GM15510 (cell line): ENCODE measurements around the gene HMG20A.

ENCODE experiments used
- POLR2A ChIP-seq: IDR thresholded peaks from 3 replicates; pipeline ENCODE4 v1.6.1; 2011; ENCODE audit warnings: borderline replicate concordance; ENCODE audit not compliant: insufficient read length; ENCODE audit errors: extremely low read depth

Gene HMG20A

DNA sequence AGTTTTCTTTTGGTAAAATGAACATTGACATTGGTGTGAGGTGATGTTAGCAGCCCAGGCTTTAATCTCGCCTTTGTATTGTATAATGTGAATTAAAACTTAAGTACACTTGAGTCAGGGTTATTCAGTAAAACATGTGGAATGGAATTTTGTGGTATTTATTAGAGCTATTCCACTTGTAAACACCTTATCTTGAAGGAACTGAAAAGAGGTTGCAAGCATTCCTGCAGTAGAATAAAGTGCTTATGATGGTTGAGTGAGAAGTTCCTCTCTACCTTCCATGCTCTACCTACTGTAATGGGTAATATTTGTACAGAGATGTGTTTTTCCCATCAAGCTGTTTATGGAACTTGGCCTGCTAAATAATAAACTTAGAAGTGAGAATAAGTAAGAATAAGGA lies 36.1 kb downstream of the HMG20A start:
- no peak for TF ChIP-seq POLR2A

GRCh38 chr15:77457191-77457904 lies 36.7 kb downstream of the HMG20A start:
- no peak for TF ChIP-seq POLR2A

DNA sequence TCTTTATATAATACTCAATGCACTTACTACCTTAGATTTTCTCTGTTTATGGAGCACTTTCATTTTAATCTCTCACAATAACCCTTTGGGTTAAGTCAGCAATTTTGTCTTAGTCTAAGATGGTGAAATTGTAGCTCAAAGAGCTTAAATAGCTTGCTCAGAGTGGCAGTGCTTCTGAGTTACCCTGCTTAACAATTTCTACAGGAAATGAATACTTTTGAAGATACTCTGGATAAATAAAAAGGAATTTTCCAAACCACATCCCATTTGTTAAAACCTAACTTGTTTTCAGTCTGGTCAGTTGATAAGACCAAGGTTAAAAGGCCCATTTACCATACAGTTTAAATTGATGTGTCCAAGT lies 37.2 kb downstream of the HMG20A start:
- no peak for TF ChIP-seq POLR2A

- no peak for TF ChIP-seq POLR2A
Observed at GRCh38 chr15:77459031-77459430, 38.3 kb downstream of the HMG20A start.

DNA sequence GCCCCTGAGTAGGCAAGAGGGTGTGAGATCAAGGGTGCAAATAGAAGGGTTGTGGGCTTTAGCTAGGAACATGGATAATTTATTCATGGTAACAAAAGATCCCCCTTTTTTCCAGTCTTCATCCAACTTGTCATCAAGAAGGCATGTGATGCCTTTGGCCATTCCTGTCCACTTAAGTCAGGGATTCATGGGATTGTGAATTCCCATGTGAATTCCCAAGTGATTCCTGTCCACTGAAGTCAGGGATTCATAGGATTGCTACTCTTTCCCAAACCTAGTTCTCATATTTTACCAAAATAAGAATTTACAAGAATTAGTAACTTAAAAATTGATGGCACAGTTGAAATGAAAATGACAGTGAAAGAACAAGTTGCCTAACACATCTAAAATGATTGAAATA lies 40.8 kb downstream of the HMG20A start:
- no peak for TF ChIP-seq POLR2A

GRCh38 chr15:77464129-77464865 lies 43.6 kb downstream of the HMG20A start:
- TF ChIP-seq POLR2A, result no peak

GRCh38 chr15:77466521-77466920 lies 45.8 kb downstream of the HMG20A start:
- no peak for TF ChIP-seq POLR2A

GRCh38 chr15:77468896-77469295 lies 48.2 kb downstream of the HMG20A start:
- no peak for TF ChIP-seq POLR2A

DNA sequence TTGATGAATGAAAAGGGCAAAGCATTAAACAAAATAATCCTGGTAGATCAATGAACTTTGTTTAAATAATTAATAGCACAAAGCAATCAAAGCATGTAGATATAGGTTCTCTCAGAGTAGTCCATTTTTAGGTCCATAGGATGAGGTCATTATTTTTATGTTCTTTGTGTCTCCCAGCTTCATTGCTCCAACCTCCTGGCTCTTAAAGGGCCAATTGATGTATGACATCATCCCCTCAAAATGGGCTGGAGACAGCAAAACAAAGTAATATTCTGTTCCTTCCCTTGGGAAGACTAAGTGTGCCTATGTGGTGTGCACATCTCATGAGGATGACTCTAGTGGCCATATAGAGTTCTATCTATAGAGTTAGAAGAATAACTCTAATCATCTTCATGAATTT lies 49.5 kb downstream of the HMG20A start:
- no peak for TF ChIP-seq POLR2A

DNA sequence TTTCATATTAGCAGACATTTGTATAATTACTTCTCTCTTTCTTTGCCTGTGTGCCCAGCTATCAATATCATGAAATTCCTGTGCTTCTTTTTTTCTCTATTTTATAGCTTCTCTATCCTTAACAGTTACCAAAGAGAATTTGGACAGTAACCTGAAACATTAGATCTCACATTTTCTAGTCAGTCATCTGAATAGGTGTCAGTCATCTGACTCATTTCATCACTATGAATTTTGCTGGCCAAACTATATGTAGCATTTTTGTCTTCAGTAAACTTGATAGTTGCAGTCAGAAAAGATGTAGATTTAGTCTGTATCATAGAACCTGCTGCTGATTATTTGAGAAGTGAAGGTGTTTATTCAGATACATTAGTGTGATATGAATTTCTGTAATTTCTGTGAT lies 52.6 kb downstream of the HMG20A start:
- no peak for TF ChIP-seq POLR2A

DNA sequence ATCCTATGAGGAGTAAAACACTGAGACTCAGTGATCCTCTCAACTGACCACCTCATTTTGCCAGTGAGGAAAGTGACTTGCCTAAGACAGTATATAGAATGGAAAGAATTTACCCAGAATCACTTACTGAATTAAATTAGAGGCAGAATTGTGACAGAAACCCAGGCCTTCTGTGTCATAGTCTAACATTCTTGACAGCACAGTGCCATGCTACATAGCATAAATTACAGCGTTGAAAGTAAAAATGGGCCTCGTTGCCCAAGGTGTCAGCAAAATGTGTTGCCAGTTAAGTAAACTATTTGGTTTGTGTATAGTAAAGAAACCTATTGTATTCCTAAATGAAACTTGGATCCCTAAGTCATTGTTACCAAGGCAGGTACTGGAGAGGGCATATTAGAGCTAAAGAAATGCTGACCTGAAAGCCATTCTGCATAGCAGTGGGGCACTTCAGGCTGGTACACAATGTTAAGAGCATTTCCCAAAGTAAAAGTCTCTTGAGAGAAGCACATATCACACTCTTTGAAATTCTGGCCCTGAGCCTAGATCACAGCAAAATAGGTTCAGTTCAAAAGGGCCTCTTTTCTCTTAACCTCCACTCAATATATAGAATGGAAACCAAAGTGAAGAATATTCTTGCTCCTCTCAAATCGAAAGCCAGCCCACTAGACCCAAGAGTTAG lies 53.8 kb downstream of the HMG20A start:
- no peak for TF ChIP-seq POLR2A

DNA sequence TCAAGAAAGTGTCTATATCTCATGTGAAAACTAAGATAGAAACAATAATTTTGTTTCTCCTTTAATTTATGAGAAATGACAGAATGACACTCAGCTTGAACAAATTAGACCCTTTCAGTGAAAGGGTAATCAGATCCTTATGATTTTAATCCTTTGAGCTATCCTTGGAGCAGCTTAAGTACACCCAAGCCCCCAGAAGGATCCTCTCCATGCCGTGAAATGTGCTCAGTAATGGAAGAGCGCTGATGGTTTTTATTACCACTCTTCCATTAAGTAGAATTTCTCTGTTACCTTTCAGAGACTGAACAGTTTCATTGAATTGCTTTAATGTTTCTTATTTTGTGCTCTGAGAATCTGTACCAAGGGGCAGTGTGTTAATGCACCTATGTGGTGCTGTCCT lies 54.3 kb downstream of the HMG20A start:
- TF ChIP-seq POLR2A, result no peak

- no peak for TF ChIP-seq POLR2A
Observed at GRCh38 chr15:77475898-77476297, 55.2 kb downstream of the HMG20A start.

GRCh38 chr15:77476995-77477394 lies 56.3 kb downstream of the HMG20A start:
- TF ChIP-seq POLR2A, result no peak

- TF ChIP-seq POLR2A, result no peak
Observed at GRCh38 chr15:77478051-77478450, 57.4 kb downstream of the HMG20A start.

DNA sequence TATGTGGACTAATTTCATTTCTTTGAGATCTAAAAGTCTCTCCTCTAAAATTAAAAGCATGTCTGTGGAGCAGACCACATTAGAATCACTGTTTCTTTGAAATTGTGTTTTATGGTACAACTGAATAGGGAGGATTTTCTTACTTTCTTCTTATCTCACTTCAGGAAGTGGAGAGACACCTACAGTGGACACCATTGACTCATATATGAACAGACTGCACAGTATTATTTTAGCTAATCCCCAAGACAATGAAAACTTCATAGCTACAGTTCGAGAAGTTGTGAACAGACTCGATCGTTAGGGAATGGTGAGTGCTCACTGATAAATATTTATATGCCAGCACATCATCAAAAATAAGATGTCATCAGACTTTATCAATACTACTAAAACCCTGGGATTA lies 58.3 kb downstream of the HMG20A start:
- no peak for TF ChIP-seq POLR2A
